Activated CD8-positive, alpha-beta memory T cell treated with anti-CD3 and anti-CD28 coated beads, Interleukin-2, amount 50 U/mL, for 1 hour (primary cell): ENCODE results near the gene TMEM217.

Experiments
- DNase-seq: peaks from one replicate; pipeline ENCODE4 v3.0.0-alpha.2; 2020; ENCODE audit errors: extremely low read depth

Gene TMEM217

GRCh38 chr6:37244430-37245310, 13.3 kb downstream of the TMEM217 start:
- no peak for DNase-seq

GRCh38 chr6:37243816-37244370, 14.1 kb downstream of the TMEM217 start:
- no peak for DNase-seq

- DNase-seq = no peak
These were observed 14.7 kb downstream of the TMEM217 start for GRCh38 chr6:37243131-37243815.

GRCh38 chr6:37242429-37243052, 15.4 kb downstream of the TMEM217 start:
- no peak for DNase-seq

- no peak for DNase-seq
These were observed 16.0 kb downstream of the TMEM217 start for GRCh38 chr6:37241775-37242428.

GRCh38 chr6:37241131-37241530, 16.8 kb downstream of the TMEM217 start:
- no peak for DNase-seq

- DNase-seq = no peak
These were observed 17.8 kb downstream of the TMEM217 start for GRCh38 chr6:37239950-37240713.

- DNase-seq = no peak
These were observed 18.4 kb downstream of the TMEM217 start for GRCh38 chr6:37239526-37239925.

GRCh38 chr6:37238381-37238780, 19.6 kb downstream of the TMEM217 start:
- DNase-seq = no peak

- DNase-seq = no peak
These were observed 20.2 kb downstream of the TMEM217 start for GRCh38 chr6:37237789-37238188.

- DNase-seq = no peak
These were observed 21.0 kb downstream of the TMEM217 start for GRCh38 chr6:37236921-37237320.

GRCh38 chr6:37233541-37233940, 24.4 kb downstream of the TMEM217 start:
- DNase-seq = no peak

GRCh38 chr6:37232430-37233017, 25.4 kb downstream of the TMEM217 start:
- no peak for DNase-seq

- no peak for DNase-seq
These were observed 27.8 kb downstream of the TMEM217 start for GRCh38 chr6:37230104-37230503.

GRCh38 chr6:37225350-37226169, 32.4 kb downstream of the TMEM217 start:
- no peak for DNase-seq

- DNase-seq = no peak
These were observed 35.0 kb downstream of the TMEM217 start for GRCh38 chr6:37222992-37223391.

GRCh38 chr6:37222125-37222967, 35.6 kb downstream of the TMEM217 start:
- DNase-seq = no peak

- DNase-seq = no peak
These were observed 36.3 kb downstream of the TMEM217 start for GRCh38 chr6:37221585-37222124.

GRCh38 chr6:37218511-37218910, 39.4 kb downstream of the TMEM217 start:
- no peak for DNase-seq
